HK-2 (cell line): ENCODE results near the gene ECSCR.
"Not testable (repeated sequence)": the region's sequence is repeated elsewhere in the genome, so short reads cannot be mapped to it uniquely, and the experiment has no call there.

Source experiments
- DNase-seq: peaks from one replicate; pipeline ENCODE4 v3.0.0-alpha.2; 2018; ENCODE audit not compliant: unreplicated experiment

ECSCR gene

GRCh38 chr5:139446956-139447779, 15.4 kb downstream of the ECSCR start:
- DNase-seq: no peak

- no peak for DNase-seq
Observed at GRCh38 chr5:139445325-139446170, 17.0 kb downstream of the ECSCR start.

DNA sequence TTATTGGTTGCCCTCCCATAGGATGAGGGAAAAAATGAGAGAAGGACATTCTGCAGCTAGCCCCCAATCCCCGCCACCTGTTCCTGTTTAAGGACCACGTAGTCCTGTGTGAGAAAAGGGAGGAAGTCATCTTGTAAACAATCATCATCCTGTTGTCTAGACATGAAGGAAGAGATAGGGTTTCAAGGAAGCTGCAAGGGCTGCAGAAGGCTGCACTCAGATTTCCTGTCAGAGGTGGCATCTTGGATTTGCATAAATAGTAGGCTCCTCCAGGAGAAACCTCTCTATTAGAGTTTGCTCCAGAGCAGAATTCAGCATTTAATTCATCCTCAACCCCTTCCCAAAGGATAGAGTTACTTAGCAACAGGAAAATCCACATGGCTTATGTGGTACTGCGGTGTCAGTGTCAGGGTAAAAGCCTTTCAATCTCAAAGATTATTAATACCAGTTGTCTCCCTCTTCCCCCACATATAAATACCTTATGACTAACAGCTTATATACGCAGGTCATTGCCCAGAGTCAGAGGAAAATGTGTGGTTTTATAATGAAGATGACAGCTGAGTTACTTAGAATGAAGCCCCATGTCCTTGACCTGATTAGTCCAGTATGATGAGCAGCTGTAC, 18.6 kb downstream of the ECSCR start:
- DNase-seq: no peak

GRCh38 chr5:139440416-139440815, 22.1 kb downstream of the ECSCR start:
- DNase-seq: not testable (repeated sequence)

GRCh38 chr5:139439013-139439903, 23.3 kb downstream of the ECSCR start, which contains the start of gene DNAJC18:
Gene DNAJC18, minus strand, starts transcription at chr5:139439525. Its CDS starts 80 bp downstream, at chr5:139439445.
- DNase-seq: peak; percentile 72

- DNase-seq: no peak
Observed at GRCh38 chr5:139438707-139439012, 23.9 kb downstream of the ECSCR start.

- no peak for DNase-seq
Observed at GRCh38 chr5:139435676-139436075, 26.9 kb downstream of the ECSCR start.

DNA sequence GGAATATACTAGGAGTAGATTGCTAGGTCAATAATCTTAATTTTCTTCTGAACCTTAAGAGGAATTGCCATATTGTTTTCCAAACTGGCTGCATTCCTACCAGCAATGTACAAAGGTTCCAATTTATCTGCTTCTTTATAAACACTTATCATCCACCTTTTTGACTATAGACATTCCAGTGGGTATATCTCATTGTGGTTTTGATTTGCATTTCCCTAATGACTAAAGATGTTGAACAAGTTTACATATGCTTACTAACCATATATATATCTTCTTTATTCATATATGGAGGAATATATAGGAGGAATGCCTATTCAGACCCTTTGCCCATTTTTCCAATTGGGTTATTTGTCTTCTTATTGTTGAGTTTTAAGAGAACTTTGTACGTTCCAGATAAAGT, 30.8 kb downstream of the ECSCR start:
- no peak for DNase-seq

DNA sequence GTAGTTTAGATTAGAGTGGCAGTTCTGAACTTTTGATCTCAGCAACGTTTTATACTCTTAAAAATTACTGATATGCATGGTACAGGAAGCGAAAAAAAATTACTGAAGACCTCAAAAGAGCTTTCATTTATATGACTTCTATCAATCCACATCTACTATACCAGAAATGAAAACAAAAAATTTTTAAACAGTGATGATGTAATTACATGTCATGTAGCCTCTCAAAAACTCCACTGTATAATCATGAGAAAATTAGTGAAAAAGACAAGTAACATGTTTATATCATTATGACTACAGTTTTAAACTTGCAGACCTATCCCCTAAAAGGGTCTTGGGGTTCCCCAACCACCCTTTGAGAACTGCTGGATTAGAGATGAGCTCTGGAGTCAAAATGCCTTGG, 32.5 kb downstream of the ECSCR start:
- DNase-seq: no peak

DNA sequence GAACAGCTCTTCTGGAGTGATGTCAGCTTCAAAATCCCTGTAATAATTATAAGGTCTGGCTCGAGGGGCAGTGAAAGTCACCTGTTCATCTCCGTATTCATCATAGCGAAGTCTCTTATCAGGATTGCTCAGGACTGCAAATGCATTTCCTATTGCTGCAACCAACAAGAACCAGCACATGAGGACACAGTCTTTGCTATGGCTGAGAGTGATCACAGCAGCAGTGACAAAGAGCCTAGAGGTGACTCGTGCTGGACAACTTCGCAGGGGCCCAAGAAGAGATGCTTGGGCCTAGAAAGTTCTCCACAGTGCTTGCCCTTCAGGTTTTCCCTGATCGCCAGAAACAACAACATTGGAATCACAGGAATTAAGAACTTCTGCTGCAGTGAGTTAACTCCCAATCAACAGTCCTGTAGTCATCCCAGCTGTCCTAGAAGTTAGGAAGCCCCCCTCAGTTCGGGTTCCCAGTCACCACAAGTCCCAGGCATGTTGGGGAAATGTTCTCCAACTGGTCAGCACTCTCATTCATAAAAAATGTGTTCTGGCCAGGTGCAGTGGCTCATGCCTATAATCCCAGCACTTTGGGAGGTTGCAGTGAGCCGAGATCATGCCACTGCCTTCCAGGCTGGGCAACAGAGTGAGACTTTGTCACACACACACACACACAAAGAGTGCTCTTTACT, 36.2 kb downstream of the ECSCR start:
- no peak for DNase-seq

GRCh38 chr5:139425497-139425896, 37.0 kb downstream of the ECSCR start:
- no peak for DNase-seq

DNA sequence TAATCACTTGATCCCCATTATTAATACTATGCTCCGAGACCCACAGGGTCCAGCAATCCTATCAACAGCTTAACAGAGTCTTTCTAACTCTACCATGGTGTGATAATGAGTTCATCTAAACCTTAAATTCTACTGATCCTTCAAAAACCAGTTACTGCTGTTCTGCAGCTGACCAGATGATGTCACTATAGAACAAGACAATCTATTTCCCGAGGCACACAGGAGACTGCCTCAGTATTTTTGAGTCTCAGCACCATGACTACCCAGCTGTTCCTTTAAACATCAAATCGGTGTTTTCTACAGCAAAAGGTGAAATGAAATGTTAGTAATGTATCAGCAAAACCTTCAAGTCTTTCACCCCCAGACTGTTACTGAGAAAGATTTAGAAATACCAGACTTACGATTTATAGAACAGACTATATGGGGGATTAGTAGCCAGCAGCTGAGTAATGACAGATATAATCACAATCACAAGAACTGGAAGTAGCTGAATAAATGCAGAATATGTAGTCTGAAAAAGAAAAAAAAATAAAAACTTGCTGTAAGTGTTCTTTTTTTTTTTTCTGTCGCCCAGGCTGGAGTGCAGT, 40.1 kb downstream of the ECSCR start:
- DNase-seq: peak; percentile 14

- DNase-seq: no peak
Observed at GRCh38 chr5:139419226-139420192, 43.0 kb downstream of the ECSCR start.

- no peak for DNase-seq
Observed at GRCh38 chr5:139418793-139419192, 43.8 kb downstream of the ECSCR start.

DNA sequence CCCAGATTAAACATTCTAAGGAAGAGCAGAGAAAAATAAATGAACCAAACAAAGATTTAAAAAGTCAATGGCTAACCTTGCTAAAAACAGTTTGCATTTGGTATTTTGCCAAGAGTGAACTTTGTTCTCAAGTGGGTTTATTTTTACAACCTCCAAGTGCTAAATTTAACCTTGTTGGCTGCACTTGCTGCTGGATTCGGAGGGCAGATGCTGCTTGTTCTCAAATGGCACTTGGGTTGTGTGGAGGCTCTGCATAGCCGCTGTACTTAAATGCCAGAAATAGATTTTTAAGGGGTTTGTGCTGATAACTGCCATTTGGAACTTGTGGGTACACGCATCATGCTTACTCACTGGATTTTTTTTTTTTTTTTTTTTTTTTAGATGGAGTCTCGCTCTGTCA, 45.3 kb downstream of the ECSCR start:
- DNase-seq: no peak

GRCh38 chr5:139416651-139417050, 45.9 kb downstream of the ECSCR start:
- no peak for DNase-seq

DNA sequence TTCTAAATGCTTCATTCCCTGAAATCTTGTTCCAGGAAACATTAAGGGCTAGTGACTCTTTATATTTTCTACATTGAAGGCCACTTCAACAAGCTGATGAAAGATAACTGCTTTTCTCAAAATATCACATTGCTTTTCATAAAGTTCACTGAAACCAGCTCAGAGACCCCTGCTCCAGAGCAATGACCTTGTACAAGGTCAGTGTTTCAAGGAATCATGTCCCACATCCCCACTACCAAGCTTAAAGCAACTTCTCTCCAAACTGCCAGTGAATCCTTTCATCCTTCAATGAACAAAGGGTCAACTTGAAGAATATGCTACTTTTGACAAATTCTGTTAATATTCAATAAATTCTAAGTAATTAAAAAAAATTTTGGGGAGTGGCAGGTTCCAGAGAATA, 46.7 kb downstream of the ECSCR start:
- DNase-seq: no peak

DNA sequence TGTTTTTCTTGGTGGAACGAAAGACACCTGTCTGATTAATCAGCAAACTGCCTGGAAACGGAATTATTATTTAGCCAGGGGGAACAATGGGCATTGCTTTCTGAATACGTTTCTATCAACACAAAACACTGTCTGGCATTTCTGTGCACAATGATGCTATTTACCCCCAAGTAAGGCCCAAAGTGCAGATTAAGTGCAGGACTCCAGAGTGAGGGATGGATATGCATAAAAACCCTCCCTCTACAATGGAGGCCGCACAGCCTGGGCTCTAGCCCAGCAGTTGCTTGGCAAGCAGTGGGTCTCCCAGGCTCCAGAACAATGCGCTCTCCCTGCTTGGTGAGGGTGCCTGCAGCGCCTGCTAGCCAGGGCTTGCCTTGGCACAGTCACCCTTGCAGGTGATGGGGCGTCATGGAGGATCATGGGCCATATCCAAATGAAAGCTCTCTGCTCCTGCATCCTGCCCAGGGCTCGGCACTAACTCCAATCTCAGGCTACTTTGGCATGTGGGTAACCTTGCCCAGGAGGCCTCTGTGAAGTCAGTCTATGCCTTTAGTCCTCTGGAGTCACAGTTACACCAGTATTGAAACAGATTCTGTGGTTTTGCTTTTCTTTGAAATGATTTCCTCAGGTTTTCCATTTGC, 47.2 kb downstream of the ECSCR start:
- no peak for DNase-seq

DNA sequence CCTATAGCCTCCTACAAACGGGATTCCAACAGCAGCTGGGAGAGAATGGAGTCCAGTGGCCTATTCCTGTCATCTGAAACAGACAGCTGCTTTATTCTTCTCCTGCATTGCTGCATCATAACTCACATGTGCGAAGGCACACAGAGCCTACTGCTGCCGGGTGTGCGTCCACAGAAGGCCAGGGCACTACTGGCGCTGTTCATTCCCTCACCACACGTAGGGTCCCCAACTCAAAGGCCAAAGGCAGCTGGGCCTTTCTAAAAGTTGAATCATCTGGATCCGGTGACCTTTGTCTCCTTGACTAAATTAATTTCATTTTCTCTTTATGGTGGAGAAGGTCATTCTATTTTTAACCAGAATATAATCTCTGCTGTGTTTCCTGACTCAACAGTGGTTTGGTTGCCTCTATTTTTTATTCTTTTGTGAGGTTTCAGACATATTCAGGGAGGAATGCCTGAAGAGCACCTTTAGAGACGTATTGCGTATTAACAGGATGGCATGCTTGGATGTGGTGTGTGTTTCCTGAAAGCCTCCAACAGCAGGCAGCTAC, 47.9 kb downstream of the ECSCR start:
- DNase-seq: no peak
